ENCODE data around the gene DCAF6. TPM values are rescaled to one million over a fixed set of nuclear protein-coding genes. Genes with fewer than 3 reads are reported as not detected.

DCAF6 gene
- total RNA-seq, 2 donors from 2014 or later, result 21.4 to 32.3 TPM

- Histone ChIP-seq H3K27ac (ENCODE audit: low read depth, low read length) (no peak overlapping the region), H3K36me3 (ENCODE audit: control insufficient read depth, insufficient read depth, low read length) (peaks cover 73% of the 10 kb centered on the region), H3K4me1 (ENCODE audit: control insufficient read depth, insufficient read depth, low read length) (no peaks in the 10 kb centered on the region), H3K4me3 (ENCODE audit: low read length) (no peak overlapping the region), H3K9ac (ENCODE audit: extremely low read depth, low read length, poor library complexity, severe bottlenecking) (no peak overlapping the region), H3K27me3 (ENCODE audit: control insufficient read depth, insufficient read depth, low read length, poor library complexity, severe bottlenecking) (no peaks in the 10 kb centered on the region), H3K9me3 (ENCODE audit: control insufficient read depth, low read length) (no peaks in the 10 kb centered on the region)
- no peak for DNase-seq
- TF ChIP-seq CTCF (conservative IDR thresholded peaks at IDR 0.05), result no peak
- Mint-ChIP-seq H3K36me3 (ENCODE audit: low read depth) (peaks cover 18% of the 10 kb centered on the region), H3K27ac (no peak overlapping the region), H3K4me1 (peaks cover 8% of the 10 kb centered on the region), H3K27me3 (ENCODE audit: insufficient read depth) (no peaks in the 10 kb centered on the region), H3K4me3 (no peak overlapping the region), H3K9me3 (no peaks in the 10 kb centered on the region)
- WGBS, 2 experiments (ENCODE audit: insufficient coverage in 1 of 2, insufficient read length in 1 of 2), result 100% methylated on average over 1 of the region's 3 CpGs; no CpG with 5 or more reads in 1 of the 2 experiments
These were observed 64.2 kb downstream of the DCAF6 start for GRCh38 chr1:168000656-168001055.

- H3K9ac ChIP-seq (ENCODE audit: extremely low read depth, low read length, poor library complexity, severe bottlenecking), result no peak overlapping the region
- 97 to 100% methylated on average over 1 of the region's 1 CpG for WGBS, 2 experiments (ENCODE audit: insufficient coverage in 1 of 2, insufficient read length in 1 of 2)
These were observed 64.7 kb downstream of the DCAF6 start for GRCh38 chr1:168001213-168001612.

GRCh38 chr1:168004531-168004930 is 68.0 kb downstream of the DCAF6 start:
- Histone ChIP-seq H3K27me3 (ENCODE audit: control insufficient read depth, insufficient read depth, low read length, poor library complexity, severe bottlenecking) (no peaks in the 10 kb centered on the region), H3K36me3 (ENCODE audit: control insufficient read depth, insufficient read depth, low read length) (peaks cover 79% of the 10 kb centered on the region), H3K4me3 (ENCODE audit: low read length) (no peak overlapping the region), H3K9me3 (ENCODE audit: control insufficient read depth, low read length) (no peaks in the 10 kb centered on the region), H3K4me1 (ENCODE audit: control insufficient read depth, insufficient read depth, low read length) (no peaks in the 10 kb centered on the region), H3K9ac (ENCODE audit: extremely low read depth, low read length, poor library complexity, severe bottlenecking) (no peak overlapping the region), H3K27ac (ENCODE audit: low read depth, low read length) (no peak overlapping the region)
- WGBS, 2 experiments (ENCODE audit: insufficient coverage in 1 of 2, insufficient read length in 1 of 2), result 96 to 100% methylated on average over 1 to 2 of the region's 2 CpGs
- Mint-ChIP-seq H3K4me3 (no peak overlapping the region), H3K9me3 (no peaks in the 10 kb centered on the region), H3K27me3 (ENCODE audit: insufficient read depth) (no peaks in the 10 kb centered on the region), H3K27ac (no peak overlapping the region), H3K36me3 (ENCODE audit: low read depth) (peaks cover 34% of the 10 kb centered on the region), H3K4me1 (no peaks in the 10 kb centered on the region)
- DNase-seq, result no peak
- no peak for TF ChIP-seq CTCF (conservative IDR thresholded peaks at IDR 0.05)

More at GRCh38 chr1:168001213-168001612, 64.7 kb downstream of the DCAF6 start:
- no peak for TF ChIP-seq CTCF (conservative IDR thresholded peaks at IDR 0.05)
- Histone ChIP-seq H3K36me3 (ENCODE audit: control insufficient read depth, insufficient read depth, low read length) (peaks cover 77% of the 10 kb centered on the region), H3K4me3 (ENCODE audit: low read length) (no peak overlapping the region), H3K27ac (ENCODE audit: low read depth, low read length) (no peak overlapping the region), H3K27me3 (ENCODE audit: control insufficient read depth, insufficient read depth, low read length, poor library complexity, severe bottlenecking) (no peaks in the 10 kb centered on the region), H3K4me1 (ENCODE audit: control insufficient read depth, insufficient read depth, low read length) (no peaks in the 10 kb centered on the region), H3K9me3 (ENCODE audit: control insufficient read depth, low read length) (no peaks in the 10 kb centered on the region)
- Mint-ChIP-seq H3K9me3 (no peaks in the 10 kb centered on the region), H3K4me1 (peaks cover 8% of the 10 kb centered on the region), H3K27me3 (ENCODE audit: insufficient read depth) (no peaks in the 10 kb centered on the region), H3K36me3 (ENCODE audit: low read depth) (peaks cover 15% of the 10 kb centered on the region), H3K27ac (no peak overlapping the region), H3K4me3 (no peak overlapping the region)
- no peak for DNase-seq

Measured in endodermal cell (in vitro differentiated cells).